Dermis blood vessel endothelial cell (primary cell): Measurements from ENCODE around the gene NHSL2. TPM values are rescaled to one million over a fixed set of nuclear protein-coding genes. Genes with fewer than 3 reads are reported as not detected.

Source experiments
- DNase-seq: peaks from one replicate; pipeline ENCODE4 v3.0.0; 2010
- total RNA-seq: library from RNA; depleted of rRNA; stranded (reverse); fragments of >200 nt; gene quantifications from 2 replicates; pipeline ENCODE4 v1.2.3, GENCODE V29; 2014

NHSL2 gene
- total RNA-seq, 1 donor from 2014 or later = 28.6 TPM

GRCh38 chrX:72081605-72082320 is 171.1 kb downstream of the NHSL2 start:
- peak; percentile 20 for DNase-seq

- no peak for DNase-seq
Measured at GRCh38 chrX:72083291-72083690, 172.6 kb downstream of the NHSL2 start.

- no peak for DNase-seq
Measured at GRCh38 chrX:72084114-72084513, 173.5 kb downstream of the NHSL2 start.

- no peak for DNase-seq
Measured at GRCh38 chrX:72086995-72087394, 176.3 kb downstream of the NHSL2 start.

- no peak for DNase-seq
Measured at GRCh38 chrX:72088761-72089160, 178.1 kb downstream of the NHSL2 start.

GRCh38 chrX:72089254-72089653 is 178.6 kb downstream of the NHSL2 start:
- no peak for DNase-seq

GRCh38 chrX:72094894-72095293 is 184.2 kb downstream of the NHSL2 start:
- peak; percentile 89 for DNase-seq

GRCh38 chrX:72095370-72095769 is 184.7 kb downstream of the NHSL2 start:
- peak; percentile 69 for DNase-seq

- DNase-seq = no peak
Measured at GRCh38 chrX:72097098-72097497, 186.5 kb downstream of the NHSL2 start.

GRCh38 chrX:72100051-72100755 is 189.6 kb downstream of the NHSL2 start:
- DNase-seq = no peak

- no peak for DNase-seq
Measured at GRCh38 chrX:72100824-72101351, 190.2 kb downstream of the NHSL2 start.

- DNase-seq = no peak
Measured at GRCh38 chrX:72101597-72102037, 191.0 kb downstream of the NHSL2 start.

- no peak for DNase-seq
Measured at GRCh38 chrX:72102126-72102525, 191.5 kb downstream of the NHSL2 start.

- DNase-seq = no peak
Measured at GRCh38 chrX:72102760-72103159, 192.1 kb downstream of the NHSL2 start.

GRCh38 chrX:72105436-72105835 is 194.8 kb downstream of the NHSL2 start:
- DNase-seq = no peak

- no peak for DNase-seq
Measured at GRCh38 chrX:72107320-72107719, 196.7 kb downstream of the NHSL2 start.

GRCh38 chrX:72107841-72108595 is 197.4 kb downstream of the NHSL2 start:
- DNase-seq = no peak

GRCh38 chrX:72108666-72109065 is 198.0 kb downstream of the NHSL2 start:
- DNase-seq = no peak

- no peak for DNase-seq
Measured at GRCh38 chrX:72110051-72110875, 199.6 kb downstream of the NHSL2 start.

GRCh38 chrX:72110876-72111708 is 200.4 kb downstream of the NHSL2 start:
- no peak for DNase-seq

GRCh38 chrX:72113461-72113860 is 202.8 kb downstream of the NHSL2 start:
- DNase-seq = no peak
